Liver (tissue), 9 donors: ENCODE measurements around the gene DEDD2. TPM values are rescaled to one million over a fixed set of nuclear protein-coding genes. Genes with fewer than 3 reads are reported as not detected.
A peak's percentile ranks its signal among the peaks of the same experiment; 100 is the strongest.

Experiments used
- DNase-seq: peaks from one replicate; pipeline ENCODE4 v3.0.0-alpha.2; 2017; ENCODE audit warnings: low spot score
- H3K27ac ChIP-seq, 2 donors: one replicate each; pipeline ENCODE4 v1.7.0; 2013; ENCODE audit warnings: inconsistent platforms in 2 of 2, low read length in 2 of 2, control low read depth in 1 of 2, low read depth in 1 of 2, mild to moderate bottlenecking in 1 of 2
- H3K27me3 ChIP-seq, 4 donors: one replicate each; pipeline versions ENCODE4 v1.6.1 to v1.7.0; 2013; ENCODE audit warnings: low read length in 3 of 4, inconsistent platforms in 1 of 4, mild to moderate bottlenecking in 1 of 4, moderate library complexity in 1 of 4; ENCODE audit not compliant: control insufficient read depth in 4 of 4, insufficient read depth in 4 of 4
- H3K36me3 ChIP-seq, 4 donors: one replicate each; pipeline versions ENCODE4 v1.6.1 to v1.7.0; 2013; ENCODE audit warnings: low read length in 3 of 4, mild to moderate bottlenecking in 3 of 4, low read depth in 1 of 4, moderate library complexity in 1 of 4; ENCODE audit not compliant: control insufficient read depth in 4 of 4, insufficient read depth in 3 of 4
- H3K4me1 ChIP-seq, 4 donors: one replicate each; pipeline versions ENCODE4 v1.6.1 to v1.7.0; 2013; ENCODE audit warnings: low read length in 3 of 4, mild to moderate bottlenecking in 3 of 4, moderate library complexity in 1 of 4; ENCODE audit not compliant: control insufficient read depth in 4 of 4, insufficient read depth in 4 of 4
- H3K4me3 ChIP-seq, 3 donors: one replicate each; pipeline versions ENCODE4 v1.6.1 to v1.7.0; 2013; ENCODE audit warnings: low read length in 3 of 3, control low read depth in 1 of 3, low read depth in 1 of 3, mild to moderate bottlenecking in 1 of 3
- H3K9ac ChIP-seq, 2 donors: one replicate each; pipeline ENCODE4 v1.7.0; 2013; ENCODE audit warnings: low read length in 2 of 2, mild to moderate bottlenecking in 2 of 2, moderate library complexity in 2 of 2, control low read depth in 1 of 2, low read depth in 1 of 2
- H3K9me3 ChIP-seq, 4 donors: one replicate each; pipeline versions ENCODE4 v1.6.1 to v1.7.0; 2013; ENCODE audit warnings: low read length in 3 of 4; ENCODE audit not compliant: control insufficient read depth in 4 of 4
- EGR1 ChIP-seq, 2 donors: IDR thresholded peaks; 2 replicates each; pipeline ENCODE4 v1.6.1; 2016 to 2018; ENCODE audit warnings: antibody characterized with exemption in 2 of 2, low read depth in 2 of 2
- FOXA1 ChIP-seq: IDR thresholded peaks from 2 replicates; pipeline ENCODE4 v1.6.1; 2016; ENCODE audit warnings: antibody characterized with exemption
- FOXA2 ChIP-seq: IDR thresholded peaks from 2 replicates; pipeline ENCODE4 v1.6.1; 2016; ENCODE audit warnings: antibody characterized with exemption
- GABPA ChIP-seq, 2 donors: IDR thresholded peaks in 1 of 2; conservative IDR thresholded peaks in 1 of 2; 2 replicates each; pipeline ENCODE4 v1.6.1; 2016; ENCODE audit warnings: antibody characterized with exemption in 2 of 2, mild to moderate bottlenecking in 1 of 2, moderate library complexity in 1 of 2
- HNF4A ChIP-seq, 2 donors: conservative IDR thresholded peaks; 2 replicates each; pipeline ENCODE4 v1.6.1; 2016; ENCODE audit warnings: antibody characterized with exemption in 2 of 2, mild to moderate bottlenecking in 2 of 2
- HNF4G ChIP-seq: IDR thresholded peaks from 2 replicates; pipeline ENCODE4 v1.6.1; 2016; ENCODE audit warnings: antibody characterized with exemption
- JUND ChIP-seq, 2 donors: IDR thresholded peaks; 2 replicates each; pipeline ENCODE4 v1.6.1; 2016; ENCODE audit warnings: antibody characterized with exemption in 2 of 2
- NR2F2 ChIP-seq: IDR thresholded peaks from 2 replicates; pipeline ENCODE4 v1.6.1; 2016; ENCODE audit warnings: antibody characterized with exemption
- RAD21 ChIP-seq, 2 donors: IDR thresholded peaks; 2 replicates each; pipeline ENCODE4 v1.6.1; 2016; ENCODE audit warnings: antibody characterized with exemption in 2 of 2, mild to moderate bottlenecking in 2 of 2
- RXRA ChIP-seq, 2 donors: IDR thresholded peaks; 2 replicates each; pipeline ENCODE4 v1.6.1; 2017 to 2018; ENCODE audit warnings: antibody characterized with exemption in 2 of 2, mild to moderate bottlenecking in 1 of 2
- SP1 ChIP-seq: IDR thresholded peaks from 2 replicates; pipeline ENCODE4 v1.6.1; 2018; ENCODE audit warnings: antibody characterized with exemption, mild to moderate bottlenecking
- YY1 ChIP-seq: IDR thresholded peaks from 2 replicates; pipeline ENCODE4 v1.6.1; 2016; ENCODE audit warnings: antibody characterized with exemption, mild to moderate bottlenecking
- WGBS: extraction: QIAGEN DNeasy Blood & Tissue Kit; methylation state at CpG from one replicate; pipeline ENCODE4 v1.1.7; 2013; 5-methylcytosine and 5-hydroxymethylcytosine counted together
- polyA plus RNA-seq, 2 donors: library from polyadenylated mRNA; stranded (reverse) in 1 of 2; unstranded in 1 of 2; fragments of 200-250 nt in 1 of 2; fragments of >200 nt in 1 of 2; fragmentation: Nextera tagmentation in 1 of 2; extraction: Ambion mirVana in 1 of 2; gene quantifications; one replicate each; pipeline versions ENCODE4 v1.2.1 to v1.2.3, GENCODE V29; 2013 to 2015
- total RNA-seq, 2 donors: library from RNA; depleted of rRNA; stranded (reverse); fragments of >200 nt; gene quantifications; one replicate each; pipeline ENCODE4 v1.2.3, GENCODE V29; 2014
- TF ChIP-seq, protein P1 (sequence below): IDR thresholded peaks from 2 replicates; pipeline ENCODE4 v1.6.1; 2016; ENCODE audit warnings: antibody characterized with exemption, mild to moderate bottlenecking
- TF ChIP-seq, protein P2 (sequence below): IDR thresholded peaks from 2 replicates; pipeline ENCODE4 v1.6.1; 2016; ENCODE audit warnings: antibody characterized with exemption
- TF ChIP-seq, protein P3 (sequence below): IDR thresholded peaks from 2 replicates; pipeline ENCODE4 v1.6.1; 2016; ENCODE audit warnings: antibody characterized with exemption
- TF ChIP-seq, protein P4 (sequence below): IDR thresholded peaks from 2 replicates; pipeline ENCODE4 v1.6.1; 2016; ENCODE audit warnings: antibody characterized with exemption
- donor health status: healthy.
- donor health status: healthy.
- donor health status: healthy.
- donor health status: healthy.
- donor health status: healthy.

DEDD2 gene
- total and polyA plus RNA-seq, 4 donors, result 9.6 to 47.1 (median 16.4) TPM

DNA sequence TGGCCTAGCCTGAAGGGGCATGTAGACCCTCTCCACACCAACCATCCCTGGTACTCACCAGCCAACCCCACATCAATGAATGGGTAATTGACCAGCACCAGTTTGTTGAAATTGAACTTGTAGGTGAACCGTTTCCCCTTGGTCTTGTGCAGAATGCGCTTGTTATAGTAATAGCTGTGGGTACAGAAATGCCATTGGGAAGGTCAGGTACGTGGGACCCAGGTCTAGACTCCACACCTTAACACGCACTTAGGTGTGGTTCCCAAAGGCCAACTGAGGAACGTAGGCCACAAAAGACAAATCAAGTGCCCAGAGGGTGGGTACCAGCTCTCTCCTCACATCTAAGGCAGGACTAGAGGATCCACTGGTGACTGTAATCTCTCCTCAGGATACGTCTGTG, 32.3 kb upstream of the DEDD2 start:
- Histone ChIP-seq H3K27ac (peak overlapping the region in 1 of 2 donors; percentile 72), H3K9me3 (no peaks in the 10 kb centered on the region), H3K36me3 (peaks cover 0 to 12% (median 5%) of the 10 kb centered on the region in 4 donors), H3K9ac (no peak overlapping the region), H3K4me3 (no peak overlapping the region), H3K4me1 (peaks cover 17 to 50% (median 30%) of the 10 kb centered on the region in 4 donors), H3K27me3 (no peaks in the 10 kb centered on the region)
- WGBS, result 87% methylated on average over 6 of the region's 6 CpGs
- DNase-seq, result no peak
- TF ChIP-seq, protein P1, sequence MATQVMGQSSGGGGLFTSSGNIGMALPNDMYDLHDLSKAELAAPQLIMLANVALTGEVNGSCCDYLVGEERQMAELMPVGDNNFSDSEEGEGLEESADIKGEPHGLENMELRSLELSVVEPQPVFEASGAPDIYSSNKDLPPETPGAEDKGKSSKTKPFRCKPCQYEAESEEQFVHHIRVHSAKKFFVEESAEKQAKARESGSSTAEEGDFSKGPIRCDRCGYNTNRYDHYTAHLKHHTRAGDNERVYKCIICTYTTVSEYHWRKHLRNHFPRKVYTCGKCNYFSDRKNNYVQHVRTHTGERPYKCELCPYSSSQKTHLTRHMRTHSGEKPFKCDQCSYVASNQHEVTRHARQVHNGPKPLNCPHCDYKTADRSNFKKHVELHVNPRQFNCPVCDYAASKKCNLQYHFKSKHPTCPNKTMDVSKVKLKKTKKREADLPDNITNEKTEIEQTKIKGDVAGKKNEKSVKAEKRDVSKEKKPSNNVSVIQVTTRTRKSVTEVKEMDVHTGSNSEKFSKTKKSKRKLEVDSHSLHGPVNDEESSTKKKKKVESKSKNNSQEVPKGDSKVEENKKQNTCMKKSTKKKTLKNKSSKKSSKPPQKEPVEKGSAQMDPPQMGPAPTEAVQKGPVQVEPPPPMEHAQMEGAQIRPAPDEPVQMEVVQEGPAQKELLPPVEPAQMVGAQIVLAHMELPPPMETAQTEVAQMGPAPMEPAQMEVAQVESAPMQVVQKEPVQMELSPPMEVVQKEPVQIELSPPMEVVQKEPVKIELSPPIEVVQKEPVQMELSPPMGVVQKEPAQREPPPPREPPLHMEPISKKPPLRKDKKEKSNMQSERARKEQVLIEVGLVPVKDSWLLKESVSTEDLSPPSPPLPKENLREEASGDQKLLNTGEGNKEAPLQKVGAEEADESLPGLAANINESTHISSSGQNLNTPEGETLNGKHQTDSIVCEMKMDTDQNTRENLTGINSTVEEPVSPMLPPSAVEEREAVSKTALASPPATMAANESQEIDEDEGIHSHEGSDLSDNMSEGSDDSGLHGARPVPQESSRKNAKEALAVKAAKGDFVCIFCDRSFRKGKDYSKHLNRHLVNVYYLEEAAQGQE, result no peak
- TF ChIP-seq, protein P2, sequence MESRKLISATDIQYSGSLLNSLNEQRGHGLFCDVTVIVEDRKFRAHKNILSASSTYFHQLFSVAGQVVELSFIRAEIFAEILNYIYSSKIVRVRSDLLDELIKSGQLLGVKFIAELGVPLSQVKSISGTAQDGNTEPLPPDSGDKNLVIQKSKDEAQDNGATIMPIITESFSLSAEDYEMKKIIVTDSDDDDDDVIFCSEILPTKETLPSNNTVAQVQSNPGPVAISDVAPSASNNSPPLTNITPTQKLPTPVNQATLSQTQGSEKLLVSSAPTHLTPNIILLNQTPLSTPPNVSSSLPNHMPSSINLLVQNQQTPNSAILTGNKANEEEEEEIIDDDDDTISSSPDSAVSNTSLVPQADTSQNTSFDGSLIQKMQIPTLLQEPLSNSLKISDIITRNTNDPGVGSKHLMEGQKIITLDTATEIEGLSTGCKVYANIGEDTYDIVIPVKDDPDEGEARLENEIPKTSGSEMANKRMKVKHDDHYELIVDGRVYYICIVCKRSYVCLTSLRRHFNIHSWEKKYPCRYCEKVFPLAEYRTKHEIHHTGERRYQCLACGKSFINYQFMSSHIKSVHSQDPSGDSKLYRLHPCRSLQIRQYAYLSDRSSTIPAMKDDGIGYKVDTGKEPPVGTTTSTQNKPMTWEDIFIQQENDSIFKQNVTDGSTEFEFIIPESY, result no peak
- TF ChIP-seq EGR1 (IDR thresholded peaks at IDR 0.05; ENCODE audit: low read depth in 2 of 2) (no peak), RXRA (IDR thresholded peaks at IDR 0.05) (no peak), SP1 (no peak), HNF4G (no peak), HNF4A (conservative IDR thresholded peaks at IDR 0.05) (no peak), FOXA1 (no peak), JUND (IDR thresholded peaks at IDR 0.05) (no peak)
- TF ChIP-seq, protein P3, sequence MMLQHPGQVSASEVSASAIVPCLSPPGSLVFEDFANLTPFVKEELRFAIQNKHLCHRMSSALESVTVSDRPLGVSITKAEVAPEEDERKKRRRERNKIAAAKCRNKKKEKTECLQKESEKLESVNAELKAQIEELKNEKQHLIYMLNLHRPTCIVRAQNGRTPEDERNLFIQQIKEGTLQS, result no peak
- TF ChIP-seq, protein P4, sequence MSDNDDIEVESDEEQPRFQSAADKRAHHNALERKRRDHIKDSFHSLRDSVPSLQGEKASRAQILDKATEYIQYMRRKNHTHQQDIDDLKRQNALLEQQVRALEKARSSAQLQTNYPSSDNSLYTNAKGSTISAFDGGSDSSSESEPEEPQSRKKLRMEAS, result no peak

DNA sequence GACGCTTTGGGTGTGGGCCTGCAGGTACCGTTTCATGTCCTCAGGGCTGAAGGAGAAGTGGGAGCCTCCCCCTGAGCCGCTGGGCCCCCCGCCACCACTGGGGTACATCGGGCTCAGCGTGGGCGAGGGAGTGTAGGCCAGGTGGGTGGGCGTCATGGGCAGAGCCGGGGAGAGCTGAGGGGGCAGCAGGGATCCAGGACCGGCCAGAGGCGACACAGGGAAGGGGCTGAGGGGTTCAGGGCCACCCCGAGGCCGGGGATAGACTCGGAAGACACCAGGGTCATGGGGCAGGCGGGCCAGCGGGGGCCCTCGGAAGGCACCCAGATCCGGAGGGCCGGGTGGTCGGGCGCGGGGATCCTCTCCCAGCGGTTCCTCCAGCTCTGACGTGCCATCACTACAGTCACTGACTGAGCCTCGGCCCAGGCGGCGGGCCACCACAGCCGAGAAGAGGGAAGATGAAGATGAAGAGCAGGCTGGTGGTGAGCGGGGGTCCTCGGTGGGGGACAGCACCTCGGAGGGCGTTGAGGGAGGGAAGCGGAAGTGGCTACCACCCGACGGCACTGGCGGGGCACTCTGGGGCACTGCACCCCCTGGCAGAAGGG, 31.8 kb upstream of the DEDD2 start:
- no peak overlapping the region for H3K4me3 ChIP-seq
- TF ChIP-seq RAD21 (IDR thresholded peaks at IDR 0.05), result no peak
- TF ChIP-seq RXRA (IDR thresholded peaks at IDR 0.05), result no peak
- TF ChIP-seq, protein P4, result no peak
- TF ChIP-seq JUND (IDR thresholded peaks at IDR 0.05), result no peak
- TF ChIP-seq FOXA2, result no peak
- TF ChIP-seq, protein P3, result no peak
- no peak for TF ChIP-seq NR2F2
- TF ChIP-seq GABPA (IDR thresholded peaks at IDR 0.05 in 1 of 2, conservative IDR thresholded peaks at IDR 0.05 in 1 of 2), result no peak
- TF ChIP-seq FOXA1, result no peak
- TF ChIP-seq, protein P1, result no peak
- no peak for TF ChIP-seq EGR1 (IDR thresholded peaks at IDR 0.05; ENCODE audit: low read depth in 2 of 2)
- no peak for TF ChIP-seq YY1
- TF ChIP-seq HNF4A (conservative IDR thresholded peaks at IDR 0.05), result no peak
- TF ChIP-seq, protein P2, result no peak
- no peak for TF ChIP-seq HNF4G
- no peak for TF ChIP-seq SP1
- 88% methylated on average over 36 of the region's 36 CpGs for WGBS
- no peak overlapping the region for H3K9ac ChIP-seq
- peaks cover 17 to 52% (median 31%) of the 10 kb centered on the region in 4 donors for H3K4me1 ChIP-seq
- H3K36me3 ChIP-seq, result peaks cover 0 to 12% (median 5%) of the 10 kb centered on the region in 4 donors
- DNase-seq, result peak; percentile 31
- no peaks in the 10 kb centered on the region for H3K27me3 ChIP-seq
- H3K27ac ChIP-seq, result no peak overlapping the region
- no peaks in the 10 kb centered on the region for H3K9me3 ChIP-seq
